ENCODE measurements around the gene PLVAP.

Gene PLVAP

GRCh38 chr19:17332677-17333581 lies 44.2 kb downstream of the PLVAP start:
- Mint-ChIP-seq H3K4me3 (peak overlapping the region; percentile 76 to 79 (median 78)), H3K4me1 (peaks cover 17% of the 10 kb centered on the region), H3K9me3 (no peaks in the 10 kb centered on the region), H3K27ac (no peak overlapping the region), H3K27me3 (ENCODE audit: low read depth) (peaks cover 19% of the 10 kb centered on the region), H3K36me3 (ENCODE audit: low read depth) (peaks cover 19% of the 10 kb centered on the region)
- no peak for TF ChIP-seq CTCF (IDR thresholded peaks at IDR 0.05; ENCODE audit: unreplicated experiment in 3 of 3)

GRCh38 chr19:17332360-17332676 lies 44.8 kb downstream of the PLVAP start:
- H3K9me3 Mint-ChIP-seq: no peaks in the 10 kb centered on the region
- peaks cover 19% of the 10 kb centered on the region for H3K36me3 Mint-ChIP-seq (ENCODE audit: low read depth)

GRCh38 chr19:17331045-17331558 lies 46.0 kb downstream of the PLVAP start:
- peaks cover 27% of the 10 kb centered on the region for H3K27me3 Mint-ChIP-seq (ENCODE audit: low read depth)
- TF ChIP-seq CTCF (IDR thresholded peaks at IDR 0.05; ENCODE audit: unreplicated experiment in 3 of 3): no peak
- peaks cover 16% of the 10 kb centered on the region for H3K4me1 Mint-ChIP-seq
- H3K9me3 Mint-ChIP-seq: no peaks in the 10 kb centered on the region
- H3K27ac Mint-ChIP-seq: no peak overlapping the region
- H3K36me3 Mint-ChIP-seq (ENCODE audit: low read depth): peaks cover 19% of the 10 kb centered on the region
- peak overlapping the region; percentile 42 to 69 (median 64) for H3K4me3 Mint-ChIP-seq

More at GRCh38 chr19:17332360-17332676, 44.8 kb downstream of the PLVAP start:
- Mint-ChIP-seq H3K27me3 (ENCODE audit: low read depth) (peaks cover 23% of the 10 kb centered on the region), H3K27ac (no peak overlapping the region), H3K4me3 (peak overlapping the region; percentile 76 to 79 (median 78)), H3K4me1 (peaks cover 20% of the 10 kb centered on the region)
- no peak for TF ChIP-seq CTCF (IDR thresholded peaks at IDR 0.05; ENCODE audit: unreplicated experiment in 3 of 3)

GRCh38 chr19:17330262-17331044 lies 46.7 kb downstream of the PLVAP start:
- TF ChIP-seq CTCF (IDR thresholded peaks at IDR 0.05; ENCODE audit: unreplicated experiment in 3 of 3): no peak
- peaks cover 19% of the 10 kb centered on the region for H3K36me3 Mint-ChIP-seq (ENCODE audit: low read depth)
- no peak overlapping the region for H3K27ac Mint-ChIP-seq
- H3K9me3 Mint-ChIP-seq: no peaks in the 10 kb centered on the region
- peak overlapping the region; percentile 18 to 69 (median 64) for H3K4me3 Mint-ChIP-seq
- peaks cover 16% of the 10 kb centered on the region for H3K4me1 Mint-ChIP-seq
- peaks cover 27% of the 10 kb centered on the region for H3K27me3 Mint-ChIP-seq (ENCODE audit: low read depth)

GRCh38 chr19:17329366-17330261 lies 47.5 kb downstream of the PLVAP start:
- peaks cover 16% of the 10 kb centered on the region for H3K36me3 Mint-ChIP-seq (ENCODE audit: low read depth)
- TF ChIP-seq CTCF (IDR thresholded peaks at IDR 0.05; ENCODE audit: unreplicated experiment in 3 of 3): no peak
- H3K27me3 Mint-ChIP-seq (ENCODE audit: low read depth): peaks cover 27% of the 10 kb centered on the region
- peaks cover 8% of the 10 kb centered on the region for H3K4me1 Mint-ChIP-seq
- H3K27ac Mint-ChIP-seq: no peak overlapping the region
- no peaks in the 10 kb centered on the region for H3K9me3 Mint-ChIP-seq
- H3K4me3 Mint-ChIP-seq: peak overlapping the region in 2 of 3 experiments; percentile 32 to 55

Data from nephron (organoid).